GM12878 (cell line): ENCODE measurements around the gene PRPF31. TPM values are rescaled to one million over a fixed set of nuclear protein-coding genes. Genes with fewer than 3 reads are reported as not detected.

ENCODE experiments used
- CHD2 ChIP-seq: IDR thresholded peaks from 2 replicates; pipeline ENCODE4 v1.6.1; 2011; ENCODE audit warnings: low read depth, low read length, improper control_type of control experiment, borderline replicate concordance
- GATAD2B ChIP-seq: fragments of 450-650 bp; conservative IDR thresholded peaks from 2 replicates; pipeline ENCODE4 v1.6.1; 2017; ENCODE audit warnings: low read depth, mild to moderate bottlenecking, moderate library complexity
- JUND ChIP-seq: IDR thresholded peaks from 2 replicates; pipeline ENCODE4 v1.6.1; 2012; ENCODE audit warnings: low read depth, mild to moderate bottlenecking, low read length, improper control_type of control experiment, moderate library complexity
- NBN ChIP-seq: fragments of 450-650 bp; IDR thresholded peaks from 2 replicates; pipeline ENCODE4 v1.6.1; 2016
- PAX8 ChIP-seq: fragments of 450-650 bp; IDR thresholded peaks from 2 replicates; pipeline ENCODE4 v1.6.1; 2017; ENCODE audit warnings: mild to moderate bottlenecking, moderate library complexity
- PML ChIP-seq: IDR thresholded peaks from 2 replicates; pipeline ENCODE4 v1.6.1; 2012; ENCODE audit warnings: low read length, inconsistent platforms
- POLR2AphosphoS2 ChIP-seq: IDR thresholded peaks from 2 replicates; pipeline ENCODE4 v1.6.1; 2011; ENCODE audit warnings: low read depth, mild to moderate bottlenecking, low read length, improper control_type of control experiment, moderate library complexity
- RCOR1 ChIP-seq: conservative IDR thresholded peaks from 2 replicates; pipeline ENCODE4 v1.6.1; 2012; ENCODE audit warnings: low read depth, low read length, improper control_type of control experiment
- RELA ChIP-seq: fragments of 450-650 bp; IDR thresholded peaks from 2 replicates; pipeline ENCODE4 v1.8.0; 2014; ENCODE audit warnings: borderline replicate concordance; ENCODE audit not compliant: partially characterized antibody
- SIN3A ChIP-seq: IDR thresholded peaks from 2 replicates; pipeline ENCODE4 v1.6.1; 2012; ENCODE audit warnings: low read depth, low read length, improper control_type of control experiment
- SMAD1 ChIP-seq: fragments of 450-650 bp; IDR thresholded peaks from 2 replicates; pipeline ENCODE4 v1.6.1; 2018; ENCODE audit warnings: mild to moderate bottlenecking, low read depth; ENCODE audit not compliant: partially characterized antibody
- SMARCA5 ChIP-seq: fragments of 450-650 bp; IDR thresholded peaks from 2 replicates; pipeline ENCODE4 v1.6.1; 2017; ENCODE audit warnings: mild to moderate bottlenecking
- SREBF1 ChIP-seq: IDR thresholded peaks from 2 replicates; pipeline ENCODE4 v1.6.1; 2012; ENCODE audit warnings: mild to moderate bottlenecking, low read length
- TBL1XR1 ChIP-seq: IDR thresholded peaks from 2 replicates; pipeline ENCODE4 v1.6.1; 2012; ENCODE audit warnings: low read depth, low read length, improper control_type of control experiment
- WRNIP1 ChIP-seq: IDR thresholded peaks from 2 replicates; pipeline ENCODE4 v1.6.1; 2011; ENCODE audit warnings: low read depth, low read length, improper control_type of control experiment, borderline replicate concordance
- YY1 ChIP-seq: IDR thresholded peaks from 2 replicates; pipeline ENCODE4 v1.6.1; 2011; ENCODE audit warnings: low read depth, mild to moderate bottlenecking, low read length
- ZNF217 ChIP-seq: fragments of 450-650 bp; IDR thresholded peaks from 2 replicates; pipeline ENCODE4 v1.6.1; 2017; ENCODE audit warnings: antibody characterized with exemption, mild to moderate bottlenecking
- polyA plus RNA-seq, 11 experiments: library from polyadenylated mRNA; depleted of rRNA in 4 of 11; unstranded in 6 of 11; stranded (reverse) in 5 of 11; fragments of >200 nt; fragmentation: Nextera tagmentation in 4 of 11; fragmentation: Illumina TruSeq in 1 of 11; extraction: Ambion mirVana in 4 of 11; extraction: Trizol in 1 of 11; gene quantifications; 1 replicate in 1 of 11; 2 replicates in 10 of 11; pipeline versions ENCODE4 v1.2.1 to v1.2.3, GENCODE V29; 2011 to 2016; ENCODE audit warnings: inconsistent platforms in 2 of 11, missing spikeins in 2 of 11, low read depth in 1 of 11
- total RNA-seq, 4 experiments: library from RNA; depleted of rRNA in 3 of 4; stranded (reverse); fragments of >200 nt in 3 of 4; fragmentation: Illumina TruSeq in 1 of 4; extraction: Trizol in 1 of 4; gene quantifications; 2 replicates each; pipeline versions ENCODE4 v1.2.1 to v1.2.3, GENCODE V29; 2013 to 2021
- TF ChIP-seq, protein P1 (sequence below): fragments of 450-650 bp; IDR thresholded peaks from 2 replicates; pipeline ENCODE4 v1.6.1; 2017; ENCODE audit warnings: mild to moderate bottlenecking, moderate library complexity
- TF ChIP-seq, protein P2 (sequence below): fragments of 450-650 bp; conservative IDR thresholded peaks from 2 replicates; pipeline ENCODE4 v1.6.1; 2017; ENCODE audit warnings: mild to moderate bottlenecking, moderate library complexity
- TF ChIP-seq, protein P3 (sequence below): fragments of 450-650 bp; IDR thresholded peaks from 2 replicates; pipeline ENCODE4 v1.6.1; 2018; ENCODE audit warnings: borderline replicate concordance, mild to moderate bottlenecking; ENCODE audit not compliant: partially characterized antibody
- TF ChIP-seq, protein P4 (sequence below): fragments of 450-650 bp; IDR thresholded peaks from 2 replicates; pipeline ENCODE4 v1.6.1; 2017; ENCODE audit warnings: borderline replicate concordance

PRPF31 gene
- total and polyA plus RNA-seq, 10 of the 15 experiments (the other 5 are each of a cell fraction or from before 2014, with no cell fraction given) = 2.7 to 170 (median 69.7) TPM

DNA sequence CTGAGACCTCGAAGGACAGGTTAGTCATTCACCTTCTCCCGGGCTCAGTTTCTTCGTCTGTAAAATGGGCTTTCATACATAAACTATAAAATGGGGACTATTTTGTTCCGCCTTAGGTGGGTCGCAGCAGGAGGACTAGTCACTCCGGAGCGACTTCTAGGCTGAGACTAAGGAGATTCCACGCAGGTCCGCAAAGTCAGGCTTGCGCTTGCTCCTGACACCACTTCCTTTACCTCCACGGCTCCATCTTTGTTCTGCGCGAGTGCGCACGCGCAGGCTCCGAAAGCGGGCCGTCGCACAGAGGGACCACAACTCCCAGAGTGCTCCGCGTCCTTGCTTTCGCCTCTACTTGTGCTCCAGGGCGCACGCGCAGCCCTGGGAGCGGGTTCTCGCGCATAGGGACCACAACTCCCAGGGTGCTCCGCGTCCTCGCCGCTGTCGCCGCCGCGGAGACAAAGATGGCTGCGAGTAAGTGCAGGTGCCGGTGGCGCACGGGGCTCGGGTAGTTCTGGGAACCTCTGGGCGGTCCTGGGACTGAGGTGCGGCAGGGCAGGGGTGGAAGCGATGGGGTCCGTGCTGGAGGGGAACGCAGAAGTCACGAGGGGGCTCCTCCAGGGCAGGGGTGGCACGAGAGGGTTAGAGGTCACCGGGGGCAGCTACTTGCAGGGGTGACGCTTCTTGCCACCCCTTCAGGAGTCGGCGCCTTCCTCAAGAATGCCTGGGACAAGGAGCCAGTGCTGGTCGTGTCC is 13.0 kb upstream of the PRPF31 start, which contains the start of gene NDUFA3 (continued):
- TF ChIP-seq, protein P1, sequence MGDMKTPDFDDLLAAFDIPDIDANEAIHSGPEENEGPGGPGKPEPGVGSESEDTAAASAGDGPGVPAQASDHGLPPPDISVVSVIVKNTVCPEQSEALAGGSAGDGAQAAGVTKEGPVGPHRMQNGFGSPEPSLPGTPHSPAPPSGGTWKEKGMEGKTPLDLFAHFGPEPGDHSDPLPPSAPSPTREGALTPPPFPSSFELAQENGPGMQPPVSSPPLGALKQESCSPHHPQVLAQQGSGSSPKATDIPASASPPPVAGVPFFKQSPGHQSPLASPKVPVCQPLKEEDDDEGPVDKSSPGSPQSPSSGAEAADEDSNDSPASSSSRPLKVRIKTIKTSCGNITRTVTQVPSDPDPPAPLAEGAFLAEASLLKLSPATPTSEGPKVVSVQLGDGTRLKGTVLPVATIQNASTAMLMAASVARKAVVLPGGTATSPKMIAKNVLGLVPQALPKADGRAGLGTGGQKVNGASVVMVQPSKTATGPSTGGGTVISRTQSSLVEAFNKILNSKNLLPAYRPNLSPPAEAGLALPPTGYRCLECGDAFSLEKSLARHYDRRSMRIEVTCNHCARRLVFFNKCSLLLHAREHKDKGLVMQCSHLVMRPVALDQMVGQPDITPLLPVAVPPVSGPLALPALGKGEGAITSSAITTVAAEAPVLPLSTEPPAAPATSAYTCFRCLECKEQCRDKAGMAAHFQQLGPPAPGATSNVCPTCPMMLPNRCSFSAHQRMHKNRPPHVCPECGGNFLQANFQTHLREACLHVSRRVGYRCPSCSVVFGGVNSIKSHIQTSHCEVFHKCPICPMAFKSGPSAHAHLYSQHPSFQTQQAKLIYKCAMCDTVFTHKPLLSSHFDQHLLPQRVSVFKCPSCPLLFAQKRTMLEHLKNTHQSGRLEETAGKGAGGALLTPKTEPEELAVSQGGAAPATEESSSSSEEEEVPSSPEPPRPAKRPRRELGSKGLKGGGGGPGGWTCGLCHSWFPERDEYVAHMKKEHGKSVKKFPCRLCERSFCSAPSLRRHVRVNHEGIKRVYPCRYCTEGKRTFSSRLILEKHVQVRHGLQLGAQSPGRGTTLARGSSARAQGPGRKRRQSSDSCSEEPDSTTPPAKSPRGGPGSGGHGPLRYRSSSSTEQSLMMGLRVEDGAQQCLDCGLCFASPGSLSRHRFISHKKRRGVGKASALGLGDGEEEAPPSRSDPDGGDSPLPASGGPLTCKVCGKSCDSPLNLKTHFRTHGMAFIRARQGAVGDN = peak; percentile 43; the same call in 1 of the 2 replicates
- TF ChIP-seq PML (0 out of 2 replicates have a peak, but pooled peaks have one; percentile 79), WRNIP1 (0 out of 2 replicates have a peak, but pooled peaks have one; percentile 56), RELA (peak; percentile 37), RCOR1 (0 out of 2 replicates have a peak, but pooled peaks have one; percentile 32), GATAD2B (peak; percentile 37; the same call in 1 of the 2 replicates), POLR2AphosphoS2 (peak; percentile 52; the same call in 1 of the 2 replicates), CHD2 (peak; percentile 88), TBL1XR1 (no peak; the same call in 1 of the 2 replicates), SIN3A (peak; percentile 68; the same call in 1 of the 2 replicates), JUND (no peak), YY1 (peak; percentile 97), SMARCA5 (peak; percentile 92; the same call in 1 of the 2 replicates), ZNF217 (peak; percentile 99), PAX8 (no peak), NBN (peak; percentile 65; the same call in 1 of the 2 replicates), SMAD1 (peak; percentile 17), SREBF1 (peak; percentile 56; the same call in 1 of the 2 replicates)
- TF ChIP-seq, protein P2, sequence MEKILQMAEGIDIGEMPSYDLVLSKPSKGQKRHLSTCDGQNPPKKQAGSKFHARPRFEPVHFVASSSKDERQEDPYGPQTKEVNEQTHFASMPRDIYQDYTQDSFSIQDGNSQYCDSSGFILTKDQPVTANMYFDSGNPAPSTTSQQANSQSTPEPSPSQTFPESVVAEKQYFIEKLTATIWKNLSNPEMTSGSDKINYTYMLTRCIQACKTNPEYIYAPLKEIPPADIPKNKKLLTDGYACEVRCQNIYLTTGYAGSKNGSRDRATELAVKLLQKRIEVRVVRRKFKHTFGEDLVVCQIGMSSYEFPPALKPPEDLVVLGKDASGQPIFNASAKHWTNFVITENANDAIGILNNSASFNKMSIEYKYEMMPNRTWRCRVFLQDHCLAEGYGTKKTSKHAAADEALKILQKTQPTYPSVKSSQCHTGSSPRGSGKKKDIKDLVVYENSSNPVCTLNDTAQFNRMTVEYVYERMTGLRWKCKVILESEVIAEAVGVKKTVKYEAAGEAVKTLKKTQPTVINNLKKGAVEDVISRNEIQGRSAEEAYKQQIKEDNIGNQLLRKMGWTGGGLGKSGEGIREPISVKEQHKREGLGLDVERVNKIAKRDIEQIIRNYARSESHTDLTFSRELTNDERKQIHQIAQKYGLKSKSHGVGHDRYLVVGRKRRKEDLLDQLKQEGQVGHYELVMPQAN = peak; percentile 53; the same call in 1 of the 2 replicates
- TF ChIP-seq, protein P3, sequence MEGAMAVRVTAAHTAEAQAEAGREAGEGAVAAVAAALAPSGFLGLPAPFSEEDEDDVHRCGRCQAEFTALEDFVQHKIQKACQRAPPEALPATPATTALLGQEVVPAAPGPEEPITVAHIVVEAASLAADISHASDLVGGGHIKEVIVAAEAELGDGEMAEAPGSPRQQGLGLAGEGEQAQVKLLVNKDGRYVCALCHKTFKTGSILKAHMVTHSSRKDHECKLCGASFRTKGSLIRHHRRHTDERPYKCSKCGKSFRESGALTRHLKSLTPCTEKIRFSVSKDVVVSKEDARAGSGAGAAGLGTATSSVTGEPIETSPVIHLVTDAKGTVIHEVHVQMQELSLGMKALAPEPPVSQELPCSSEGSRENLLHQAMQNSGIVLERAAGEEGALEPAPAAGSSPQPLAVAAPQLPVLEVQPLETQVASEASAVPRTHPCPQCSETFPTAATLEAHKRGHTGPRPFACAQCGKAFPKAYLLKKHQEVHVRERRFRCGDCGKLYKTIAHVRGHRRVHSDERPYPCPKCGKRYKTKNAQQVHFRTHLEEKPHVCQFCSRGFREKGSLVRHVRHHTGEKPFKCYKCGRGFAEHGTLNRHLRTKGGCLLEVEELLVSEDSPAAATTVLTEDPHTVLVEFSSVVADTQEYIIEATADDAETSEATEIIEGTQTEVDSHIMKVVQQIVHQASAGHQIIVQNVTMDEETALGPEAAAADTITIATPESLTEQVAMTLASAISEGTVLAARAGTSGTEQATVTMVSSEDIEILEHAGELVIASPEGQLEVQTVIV = no peak
- TF ChIP-seq, protein P4, sequence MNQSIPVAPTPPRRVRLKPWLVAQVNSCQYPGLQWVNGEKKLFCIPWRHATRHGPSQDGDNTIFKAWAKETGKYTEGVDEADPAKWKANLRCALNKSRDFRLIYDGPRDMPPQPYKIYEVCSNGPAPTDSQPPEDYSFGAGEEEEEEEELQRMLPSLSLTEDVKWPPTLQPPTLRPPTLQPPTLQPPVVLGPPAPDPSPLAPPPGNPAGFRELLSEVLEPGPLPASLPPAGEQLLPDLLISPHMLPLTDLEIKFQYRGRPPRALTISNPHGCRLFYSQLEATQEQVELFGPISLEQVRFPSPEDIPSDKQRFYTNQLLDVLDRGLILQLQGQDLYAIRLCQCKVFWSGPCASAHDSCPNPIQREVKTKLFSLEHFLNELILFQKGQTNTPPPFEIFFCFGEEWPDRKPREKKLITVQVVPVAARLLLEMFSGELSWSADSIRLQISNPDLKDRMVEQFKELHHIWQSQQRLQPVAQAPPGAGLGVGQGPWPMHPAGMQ = no peak
